GM12891 (cell line): ENCODE results near the gene PPP4R2.

Experiments used
- DNase-seq: peaks from one replicate; pipeline ENCODE4 v3.0.0; 2011; ENCODE audit warnings: low spot score; ENCODE audit not compliant: insufficient read length
- FAIRE-seq: peaks from 2 replicates; lab custom pipeline; 2011; peaks lifted over from hg19 to GRCh38; lab: Jason Lieb, UNC
- PAX5 ChIP-seq: IDR thresholded peaks from 2 replicates; pipeline ENCODE4 v1.6.1; 2011; ENCODE audit warnings: low read length, moderate library complexity, mild to moderate bottlenecking; ENCODE audit not compliant: insufficient read depth, severe bottlenecking
- POLR2A ChIP-seq: IDR thresholded peaks from 2 replicates; pipeline ENCODE4 v1.6.1; 2011; ENCODE audit warnings: low read depth, low read length, control low read depth
- POLR2AphosphoS5 ChIP-seq: IDR thresholded peaks from 2 replicates; pipeline ENCODE4 v1.6.1; 2011; ENCODE audit warnings: low read depth, low read length, control low read depth
- POU2F2 ChIP-seq: IDR thresholded peaks from 2 replicates; pipeline ENCODE4 v1.6.1; 2011; ENCODE audit warnings: low read depth, mild to moderate bottlenecking, control low read depth, low read length, moderate library complexity
- SPI1 ChIP-seq: IDR thresholded peaks from 2 replicates; pipeline ENCODE4 v1.6.1; 2011; ENCODE audit warnings: low read depth, low read length, control low read depth
- TAF1 ChIP-seq: IDR thresholded peaks from 2 replicates; pipeline ENCODE4 v1.6.1; 2011; ENCODE audit warnings: low read depth, low read length, control low read depth

PPP4R2 gene

GRCh38 chr3:73073091-73073707 lies 76.6 kb downstream of the PPP4R2 start:
- FAIRE-seq: no peak
- TF ChIP-seq POLR2A: no peak
- no peak for TF ChIP-seq POU2F2
- no peak for TF ChIP-seq TAF1
- TF ChIP-seq PAX5: no peak
- TF ChIP-seq POLR2AphosphoS5: no peak
- no peak for TF ChIP-seq SPI1
- no peak for DNase-seq

- no peak for FAIRE-seq
- TF ChIP-seq POLR2A: no peak
- TF ChIP-seq POLR2AphosphoS5: no peak
- no peak for TF ChIP-seq PAX5
- TF ChIP-seq POU2F2: no peak
- no peak for TF ChIP-seq SPI1
- TF ChIP-seq TAF1: no peak
- no peak for DNase-seq
Observed at GRCh38 chr3:73074781-73075180, 78.2 kb downstream of the PPP4R2 start.

GRCh38 chr3:73080216-73080966 lies 83.8 kb downstream of the PPP4R2 start:
- DNase-seq (no peak), FAIRE-seq (peak; percentile 9)
- TF ChIP-seq POU2F2 (no peak), POLR2A (no peak), SPI1 (no peak), PAX5 (no peak), TAF1 (no peak), POLR2AphosphoS5 (no peak)

GRCh38 chr3:73081140-73081539 lies 84.5 kb downstream of the PPP4R2 start:
- FAIRE-seq: no peak
- DNase-seq: no peak
- no peak for TF ChIP-seq POU2F2
- TF ChIP-seq SPI1: no peak
- no peak for TF ChIP-seq POLR2AphosphoS5
- no peak for TF ChIP-seq TAF1
- TF ChIP-seq POLR2A: no peak
- no peak for TF ChIP-seq PAX5

- TF ChIP-seq POLR2AphosphoS5 (no peak), SPI1 (no peak), POU2F2 (no peak), POLR2A (no peak), TAF1 (no peak), PAX5 (no peak)
- no peak for DNase-seq
- FAIRE-seq: no peak
Observed at GRCh38 chr3:73084170-73084569, 87.6 kb downstream of the PPP4R2 start.

- DNase-seq (no peak), FAIRE-seq (peak; percentile 31)
- no peak for TF ChIP-seq SPI1
- no peak for TF ChIP-seq PAX5
- TF ChIP-seq POLR2A: no peak
- no peak for TF ChIP-seq POU2F2
- no peak for TF ChIP-seq POLR2AphosphoS5
Observed at GRCh38 chr3:73086071-73086494, 89.5 kb downstream of the PPP4R2 start.

GRCh38 chr3:73094129-73094528 lies 97.5 kb downstream of the PPP4R2 start:
- TF ChIP-seq POLR2AphosphoS5 (no peak), POLR2A (no peak), TAF1 (no peak)
- no peak for FAIRE-seq
- peak; percentile 25 for DNase-seq

- no peak for DNase-seq
- TF ChIP-seq TAF1 (no peak), POU2F2 (no peak), SPI1 (no peak), POLR2A (no peak), POLR2AphosphoS5 (no peak), PAX5 (no peak)
- FAIRE-seq: no peak
Observed at GRCh38 chr3:73094951-73095350, 98.3 kb downstream of the PPP4R2 start.

GRCh38 chr3:73096169-73096568 lies 99.6 kb downstream of the PPP4R2 start:
- TF ChIP-seq POLR2AphosphoS5 (no peak), PAX5 (no peak), TAF1 (no peak), SPI1 (no peak), POU2F2 (no peak), POLR2A (no peak)
- no peak for DNase-seq
- FAIRE-seq: no peak
